Stimulated activated CD4-positive, alpha-beta T cell treated with anti-CD3 and anti-CD28 coated beads, Interleukin-12 subunit alpha, Interleukin-12 subunit beta, amount 100 ng/mL, for 4 hours (primary cell): ENCODE data around the gene HAND2.

ENCODE experiments used
- DNase-seq: peaks from one replicate; pipeline ENCODE4 v3.0.0-alpha.2; 2020

HAND2 gene

GRCh38 chr4:173519111-173520101, 10.6 kb downstream of the HAND2 start:
- no peak for DNase-seq

GRCh38 chr4:173518425-173519102, 11.5 kb downstream of the HAND2 start:
- no peak for DNase-seq

- DNase-seq = no peak
Measured at GRCh38 chr4:173517781-173518424, 12.1 kb downstream of the HAND2 start.

- no peak for DNase-seq
Measured at GRCh38 chr4:173516621-173517524, 13.2 kb downstream of the HAND2 start.

- DNase-seq = no peak
Measured at GRCh38 chr4:173515458-173515857, 14.6 kb downstream of the HAND2 start.

- no peak for DNase-seq
Measured at GRCh38 chr4:173514641-173515217, 15.3 kb downstream of the HAND2 start.

GRCh38 chr4:173513651-173514050, 16.4 kb downstream of the HAND2 start:
- DNase-seq = no peak

- no peak for DNase-seq
Measured at GRCh38 chr4:173511787-173512361, 18.2 kb downstream of the HAND2 start.

GRCh38 chr4:173509036-173510001, 20.7 kb downstream of the HAND2 start:
- DNase-seq = no peak

- DNase-seq = no peak
Measured at GRCh38 chr4:173508386-173509035, 21.5 kb downstream of the HAND2 start.

GRCh38 chr4:173507471-173508385, 22.3 kb downstream of the HAND2 start:
- no peak for DNase-seq

- no peak for DNase-seq
Measured at GRCh38 chr4:173506597-173507211, 23.3 kb downstream of the HAND2 start.

GRCh38 chr4:173505924-173506518, 24.0 kb downstream of the HAND2 start:
- peak; percentile 42 for DNase-seq

- no peak for DNase-seq
Measured at GRCh38 chr4:173504181-173504503, 25.9 kb downstream of the HAND2 start.

- DNase-seq = no peak
Measured at GRCh38 chr4:173503330-173504180, 26.5 kb downstream of the HAND2 start.

GRCh38 chr4:173502282-173502681, 27.7 kb downstream of the HAND2 start:
- no peak for DNase-seq

- DNase-seq = no peak
Measured at GRCh38 chr4:173501592-173502150, 28.4 kb downstream of the HAND2 start.
